ENCODE results near the gene DRC7.

Gene DRC7

GRCh38 chr16:57781349-57781740 is 86.7 kb downstream of the DRC7 start:
- H3K4me1 ChIP-seq (ENCODE audit: control insufficient read depth, low read length), result no peaks in the 10 kb centered on the region
- H3F3A ChIP-seq (ENCODE audit: control insufficient read depth, insufficient read depth), result no peaks in the 10 kb centered on the region
- no peaks in the 10 kb centered on the region for H3K36me3 ChIP-seq (ENCODE audit: control insufficient read depth, low read length)
- no peaks in the 10 kb centered on the region for H3K79me2 ChIP-seq (ENCODE audit: control insufficient read depth, low read length)
- TF ChIP-seq CTCF (IDR thresholded peaks at IDR 0.05; ENCODE audit: low read depth, low read length, poor library complexity, severe bottlenecking), result no peak
- no peak for TF ChIP-seq EZH2phosphoT487 (IDR thresholded peaks at IDR 0.05; ENCODE audit: borderline replicate concordance, low read length)
- H3K9me3 ChIP-seq (ENCODE audit: control insufficient read depth, insufficient read depth, low read length), result no peaks in the 10 kb centered on the region
- H4K20me1 ChIP-seq (ENCODE audit: control insufficient read depth, insufficient read depth, low read depth, low read length), result no peaks in the 10 kb centered on the region
- no peaks in the 10 kb centered on the region for H3K9me2 ChIP-seq (replicated peaks; ENCODE audit: control insufficient read depth, low read length)
- H3K4me2 ChIP-seq (ENCODE audit: low read length), result no peak overlapping the region
- H3K4me3 ChIP-seq (ENCODE audit: low read length), result no peak overlapping the region
- no peak overlapping the region for H3K27ac ChIP-seq (ENCODE audit: low read depth, low read length)
- no peaks in the 10 kb centered on the region for H3K27me3 ChIP-seq (ENCODE audit: control insufficient read depth, low read length)

Data from DOHH2 (cell line).